Thyroid gland (tissue), 4 donors: ENCODE results near the gene EHBP1.

Experiments used
- POLR2A ChIP-seq, 2 donors: fragments of 450-650 bp; IDR thresholded peaks; one replicate each; pipeline ENCODE4 v1.6.1; 2017; ENCODE audit warnings: antibody characterized with exemption in 2 of 2, mild to moderate bottlenecking in 2 of 2, moderate library complexity in 1 of 2
- TF ChIP-seq, protein P1 (sequence below), 6 experiments: fragments of 200-600 bp in 3 of 6; fragments of 450-650 bp in 3 of 6; sonication (generic) in 3 of 6; IDR thresholded peaks; one replicate each; pipeline ENCODE4 v1.5.1; 2016 to 2019; ENCODE audit warnings: antibody characterized with exemption in 6 of 6, mild to moderate bottlenecking in 2 of 6, inconsistent platforms in 1 of 6, moderate library complexity in 1 of 6

DNA sequence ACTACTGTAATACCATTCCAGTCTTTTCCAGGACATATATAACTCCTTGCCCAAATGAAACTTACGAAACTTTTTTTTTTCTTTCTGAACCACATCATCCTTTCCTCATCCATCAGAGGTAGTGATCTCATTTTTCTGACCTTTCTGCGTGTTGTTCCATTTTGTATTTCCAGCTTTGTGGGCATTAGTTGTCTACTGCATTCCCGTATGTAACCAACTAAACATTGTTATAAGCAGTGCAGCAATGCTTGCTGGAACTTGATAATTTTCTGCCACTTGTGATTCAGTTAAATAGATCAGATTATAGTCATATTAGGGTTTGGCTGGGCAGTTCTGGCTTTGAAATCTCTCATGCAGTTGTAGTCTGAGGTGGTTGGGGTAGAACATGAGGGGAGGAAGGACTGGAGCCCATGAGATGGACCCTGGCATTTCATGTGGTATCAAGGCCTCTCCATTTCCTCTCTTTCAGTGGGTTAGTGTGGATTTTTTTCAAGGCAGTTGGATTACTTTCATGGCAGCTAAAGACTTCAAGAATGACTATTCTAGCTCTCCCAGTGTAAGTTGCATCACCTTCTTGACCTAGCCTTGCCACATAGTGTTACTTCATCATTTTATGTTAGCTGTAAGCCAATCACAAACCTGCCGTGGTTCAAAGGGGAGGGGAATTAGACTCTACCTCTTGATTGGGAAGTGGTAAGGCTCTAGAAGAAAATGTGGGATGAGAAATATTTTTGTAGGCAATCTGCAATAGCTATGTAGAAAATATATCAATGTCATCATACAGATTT, 80.5 kb downstream of the EHBP1 start:
- TF ChIP-seq, protein P1, sequence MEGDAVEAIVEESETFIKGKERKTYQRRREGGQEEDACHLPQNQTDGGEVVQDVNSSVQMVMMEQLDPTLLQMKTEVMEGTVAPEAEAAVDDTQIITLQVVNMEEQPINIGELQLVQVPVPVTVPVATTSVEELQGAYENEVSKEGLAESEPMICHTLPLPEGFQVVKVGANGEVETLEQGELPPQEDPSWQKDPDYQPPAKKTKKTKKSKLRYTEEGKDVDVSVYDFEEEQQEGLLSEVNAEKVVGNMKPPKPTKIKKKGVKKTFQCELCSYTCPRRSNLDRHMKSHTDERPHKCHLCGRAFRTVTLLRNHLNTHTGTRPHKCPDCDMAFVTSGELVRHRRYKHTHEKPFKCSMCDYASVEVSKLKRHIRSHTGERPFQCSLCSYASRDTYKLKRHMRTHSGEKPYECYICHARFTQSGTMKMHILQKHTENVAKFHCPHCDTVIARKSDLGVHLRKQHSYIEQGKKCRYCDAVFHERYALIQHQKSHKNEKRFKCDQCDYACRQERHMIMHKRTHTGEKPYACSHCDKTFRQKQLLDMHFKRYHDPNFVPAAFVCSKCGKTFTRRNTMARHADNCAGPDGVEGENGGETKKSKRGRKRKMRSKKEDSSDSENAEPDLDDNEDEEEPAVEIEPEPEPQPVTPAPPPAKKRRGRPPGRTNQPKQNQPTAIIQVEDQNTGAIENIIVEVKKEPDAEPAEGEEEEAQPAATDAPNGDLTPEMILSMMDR (IDR thresholded peaks at IDR 0.05): no peak
- TF ChIP-seq POLR2A (IDR thresholded peaks at IDR 0.05): no peak
